A673 (cell line): ENCODE measurements around the gene IER5. TPM values are rescaled to one million over a fixed set of nuclear protein-coding genes. Genes with fewer than 3 reads are reported as not detected.
A peak's percentile ranks its signal among the peaks of the same experiment; 100 is the strongest.

ENCODE experiments used
- BruUV-seq: library from RNA; stranded (reverse); fragments of 400-500 nt; replicated peaks from 2 replicates; lab custom pipeline; 2021; lab: Mats Ljungman, UMichigan
- CTCF ChIA-PET: fragments of 300-600 bp; sonication (Branson Sonifier 250); formaldehyde crosslinking; loops from one replicate; lab custom pipeline; 2022; ENCODE audit warnings: antibody characterized with exemption; lab: Charles Lee
- POLR2A ChIA-PET: fragments of 300-600 bp; sonication (Branson Sonifier 250); formaldehyde crosslinking; loops from one replicate; lab custom pipeline; 2022; ENCODE audit warnings: antibody characterized with exemption; ENCODE audit not compliant: low non-redundant PET; lab: Charles Lee
- DNase-seq: peaks from one replicate; pipeline ENCODE4 v3.0.0-alpha.2; 2015; ENCODE audit warnings: low spot score
- H3K27ac ChIP-seq: fragments of 200-600 bp; sonication (generic); 2 replicates; pipeline ENCODE4 v1.5.1; 2016; ENCODE audit warnings: mixed run types, low read depth, mild to moderate bottlenecking, mixed read lengths, antibody characterized with exemption, low read length; ENCODE audit not compliant: poor library complexity, severe bottlenecking
- H3K27me3 ChIP-seq: fragments of 200-600 bp; sonication (generic); replicated peaks from 2 replicates; pipeline ENCODE4 v1.6.1; 2017; ENCODE audit warnings: mixed run types, low read depth, mild to moderate bottlenecking, mixed read lengths, antibody characterized with exemption, low read length; ENCODE audit not compliant: insufficient read depth, poor library complexity
- H3K36me3 ChIP-seq: fragments of 200-600 bp; sonication (generic); 2 replicates; pipeline ENCODE4 v1.6.1; 2016; ENCODE audit warnings: mixed run types, mild to moderate bottlenecking, mixed read lengths, antibody characterized with exemption, low read length; ENCODE audit not compliant: insufficient read depth, poor library complexity, severe bottlenecking
- H3K4me1 ChIP-seq: fragments of 200-600 bp; sonication (generic); 2 replicates; pipeline ENCODE4 v1.6.1; 2017; ENCODE audit warnings: mixed run types, mild to moderate bottlenecking, mixed read lengths, antibody characterized with exemption, low read length; ENCODE audit not compliant: insufficient read depth, poor library complexity, severe bottlenecking
- H3K4me3 ChIP-seq: fragments of 200-600 bp; sonication (generic); 2 replicates; pipeline ENCODE4 v1.5.1; 2016; ENCODE audit warnings: low read depth, mixed run types, mild to moderate bottlenecking, mixed read lengths, low read length; ENCODE audit not compliant: poor library complexity, severe bottlenecking
- H3K9me3 ChIP-seq: fragments of 200-600 bp; sonication (generic); 2 replicates; pipeline ENCODE4 v1.6.1; 2016; ENCODE audit warnings: mixed run types, low read depth, mild to moderate bottlenecking, mixed read lengths, antibody characterized with exemption, low read length; ENCODE audit not compliant: poor library complexity, severe bottlenecking
- CTCF ChIP-seq: fragments of 300-800, 200-600 bp; sonication (generic); conservative IDR thresholded peaks from 2 replicates; pipeline ENCODE4 v1.5.1; 2017; ENCODE audit warnings: low read depth, mild to moderate bottlenecking, antibody characterized with exemption, low read length, moderate library complexity, mixed read lengths
- EZH2 ChIP-seq: fragments of 200-600 bp; sonication (generic); IDR thresholded peaks from 2 replicates; pipeline ENCODE4 v1.6.1; 2017; ENCODE audit warnings: borderline replicate concordance, low read depth, mild to moderate bottlenecking, mixed read lengths, antibody characterized with exemption, low read length; ENCODE audit not compliant: poor library complexity, severe bottlenecking
- intact Hi-C: fragments of 100-400 bp; cut with micrococcal nuclease; formaldehyde crosslinking; loops from one replicate; pipeline ENCODE4 v1.10.0; 2022; ENCODE audit not compliant: unreplicated experiment
- total RNA-seq: library from RNA; stranded (reverse); gene quantifications from 2 replicates; pipeline ENCODE4 v1.2.3, GENCODE V29; 2021

The IER5 gene
- total RNA-seq, 1 experiment from 2014 or later = 28.2 TPM

DNA sequence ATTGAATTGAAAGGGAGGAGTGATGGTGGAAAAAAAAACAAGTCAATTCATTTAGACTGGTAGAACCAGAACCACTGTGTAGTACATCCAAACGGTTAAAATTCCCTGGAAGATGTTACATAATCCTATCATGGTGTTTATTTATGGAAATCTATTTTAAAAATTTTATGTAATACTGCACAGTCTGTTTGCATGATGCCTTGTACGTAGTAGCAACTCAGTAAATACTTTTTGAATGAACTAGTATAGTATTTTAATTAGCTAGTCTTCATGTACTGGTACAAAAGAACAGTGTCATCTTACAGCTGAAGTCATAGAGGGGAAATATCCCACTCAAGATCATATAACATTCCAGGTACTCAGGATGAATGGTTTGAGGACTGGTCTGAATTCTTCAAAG lies 27.0 kb upstream of the IER5 start:
- CTCF ChIA-PET = no interaction called here
- POLR2A ChIA-PET = no interaction called here
- no TSS peak for BruUV-seq
- Histone ChIP-seq H3K9me3 (no peaks in the 10 kb centered on the region), H3K27ac (no peak overlapping the region), H3K4me3 (no peak overlapping the region), H3K36me3 (no peaks in the 10 kb centered on the region), H3K27me3 (no peaks in the 10 kb centered on the region), H3K4me1 (peaks cover 24% of the 10 kb centered on the region)
- TF ChIP-seq CTCF (no peak), EZH2 (no peak)
- intact Hi-C loops = no loop called here
- DNase-seq = no peak

GRCh38 chr1:181061891-181062835 lies 26.3 kb upstream of the IER5 start:
- TF ChIP-seq EZH2 (no peak), CTCF (no peak)
- no peaks in the 10 kb centered on the region for H3K36me3 ChIP-seq
- no peaks in the 10 kb centered on the region for H3K27me3 ChIP-seq
- DNase-seq = no peak
- intact Hi-C loops = no loop called here
- H3K4me3 ChIP-seq = no peak overlapping the region
- BruUV-seq = no TSS peak
- peaks cover 24% of the 10 kb centered on the region for H3K4me1 ChIP-seq
- H3K9me3 ChIP-seq = no peaks in the 10 kb centered on the region
- peak overlapping the region; percentile 8 for H3K27ac ChIP-seq
- ChIA-PET CTCF (interaction anchor here (0.7 kb wide), 1 partner anchor 81 kb away, joined by 3 read pairs; no protein-coding TSS in a partner anchor), POLR2A (interaction anchor here (0.6 kb wide), 1 partner anchor 230 kb away, joined by 3 read pairs; no protein-coding TSS in a partner anchor)

GRCh38 chr1:181062836-181063428 lies 25.6 kb upstream of the IER5 start:
- Histone ChIP-seq H3K36me3 (no peaks in the 10 kb centered on the region), H3K4me3 (no peak overlapping the region), H3K9me3 (no peaks in the 10 kb centered on the region), H3K27me3 (no peaks in the 10 kb centered on the region), H3K4me1 (peaks cover 24% of the 10 kb centered on the region), H3K27ac (peak overlapping the region; percentile 8)
- TF ChIP-seq CTCF (no peak), EZH2 (no peak)
- DNase-seq = peak; percentile 71
- ChIA-PET CTCF (interaction anchor here (0.7 kb wide), 1 partner anchor 80 kb away, joined by 3 read pairs; no protein-coding TSS in a partner anchor), POLR2A (interaction anchor here (0.6 kb wide), 2 partner anchors 111 to 231 kb away, joined by 3 to 4 read pairs; no protein-coding TSS in a partner anchor)
- intact Hi-C loops = no loop called here
- BruUV-seq = no TSS peak
